ENCODE results near the gene SEMA6B. TPM values are rescaled to one million over a fixed set of nuclear protein-coding genes. Genes with fewer than 3 reads are reported as not detected.

The SEMA6B gene
- total RNA-seq, 2 experiments from 2014 or later, result not detected

DNA sequence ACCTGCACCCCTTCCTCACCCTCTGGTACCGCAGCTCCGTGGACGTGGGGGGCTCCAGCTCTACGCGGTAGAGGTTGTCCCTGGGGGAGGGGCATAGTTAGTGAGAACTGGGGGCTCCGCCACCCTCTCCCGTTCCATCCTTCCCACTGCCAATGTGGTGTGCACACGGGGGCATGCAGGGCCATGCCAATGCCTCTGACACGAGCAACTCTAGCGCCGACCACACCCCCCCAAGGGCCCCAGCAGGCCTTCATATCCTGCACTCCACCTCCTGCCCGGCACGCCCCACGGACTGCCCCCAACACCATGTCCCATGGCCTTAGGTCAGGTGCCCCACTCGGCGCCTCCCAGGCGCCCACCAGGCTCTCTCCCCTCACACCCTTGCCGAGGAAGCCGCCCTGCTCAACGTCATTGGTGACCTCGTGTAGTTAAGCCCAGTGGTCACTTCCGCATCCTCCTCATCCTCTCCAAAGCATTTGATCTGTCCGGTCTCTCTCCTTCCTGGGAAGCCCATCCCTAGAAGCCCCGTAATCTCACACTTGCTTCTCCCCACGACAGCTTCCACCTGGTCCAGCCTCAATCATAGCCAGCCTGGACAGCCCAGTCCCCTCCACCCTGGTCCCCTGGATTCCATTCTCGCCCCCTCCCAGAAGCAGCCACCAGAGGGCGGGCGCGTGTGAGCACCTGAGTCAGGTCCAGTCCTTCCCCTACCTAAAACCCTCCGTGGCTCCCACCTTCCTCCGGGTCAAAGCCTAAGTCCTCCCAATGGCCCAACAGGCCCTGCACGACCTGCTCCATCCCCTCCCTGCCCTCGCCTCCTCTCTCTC is 2.1 kb downstream of the SEMA6B start:
- Mint-ChIP-seq H3K9me3 (no peaks in the 10 kb centered on the region), H3K4me3 (no peak overlapping the region), H3K4me1 (peaks cover 1% of the 10 kb centered on the region), H3K27ac (no peak overlapping the region), H3K27me3 (no peaks in the 10 kb centered on the region), H3K36me3 (ENCODE audit: low read depth) (no peaks in the 10 kb centered on the region)
- DNase-seq, result peak; percentile 25
- ChIA-PET POLR2A (no interaction called here), CTCF (interaction anchor here (0.5 to 1.3 kb wide), 3 partner anchors 10 to 288 kb away, joined by 3 to 7 read pairs (median 4); no protein-coding TSS in a partner anchor)

DNA sequence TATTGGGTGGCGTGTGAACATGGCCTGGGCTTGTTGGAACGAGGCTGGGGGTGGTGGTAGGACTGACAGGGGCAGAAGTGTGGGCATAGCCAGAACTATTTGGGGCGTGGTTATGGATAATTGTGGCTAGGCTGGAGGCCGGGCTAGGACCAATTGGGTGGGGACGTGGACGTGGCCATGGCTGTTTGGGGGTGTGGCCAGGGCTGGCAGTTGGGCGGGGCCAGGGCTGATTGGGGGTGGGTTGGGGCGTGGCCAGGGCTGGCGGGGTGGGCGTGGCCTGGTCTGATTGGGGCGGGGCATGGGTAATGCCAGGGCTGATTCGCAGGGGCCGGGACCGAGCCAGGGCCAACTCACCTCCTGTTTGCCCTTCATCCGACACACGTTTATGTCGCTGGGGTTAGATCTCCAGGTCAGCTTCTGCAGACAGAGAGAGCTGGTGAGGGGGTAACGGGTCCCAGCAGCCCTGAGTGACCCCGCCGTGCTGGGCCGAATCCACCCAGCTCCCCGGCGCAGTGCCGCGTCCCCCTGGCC is 2.8 kb downstream of the SEMA6B start:
- CTCF ChIA-PET, result interaction anchor here (0.5 to 1.3 kb wide), 2 partner anchors 9 to 287 kb away, joined by 4 to 7 read pairs; no protein-coding TSS in a partner anchor
- H3K9me3 Mint-ChIP-seq, result no peaks in the 10 kb centered on the region
- peaks cover 1% of the 10 kb centered on the region for H3K4me1 Mint-ChIP-seq

DNA sequence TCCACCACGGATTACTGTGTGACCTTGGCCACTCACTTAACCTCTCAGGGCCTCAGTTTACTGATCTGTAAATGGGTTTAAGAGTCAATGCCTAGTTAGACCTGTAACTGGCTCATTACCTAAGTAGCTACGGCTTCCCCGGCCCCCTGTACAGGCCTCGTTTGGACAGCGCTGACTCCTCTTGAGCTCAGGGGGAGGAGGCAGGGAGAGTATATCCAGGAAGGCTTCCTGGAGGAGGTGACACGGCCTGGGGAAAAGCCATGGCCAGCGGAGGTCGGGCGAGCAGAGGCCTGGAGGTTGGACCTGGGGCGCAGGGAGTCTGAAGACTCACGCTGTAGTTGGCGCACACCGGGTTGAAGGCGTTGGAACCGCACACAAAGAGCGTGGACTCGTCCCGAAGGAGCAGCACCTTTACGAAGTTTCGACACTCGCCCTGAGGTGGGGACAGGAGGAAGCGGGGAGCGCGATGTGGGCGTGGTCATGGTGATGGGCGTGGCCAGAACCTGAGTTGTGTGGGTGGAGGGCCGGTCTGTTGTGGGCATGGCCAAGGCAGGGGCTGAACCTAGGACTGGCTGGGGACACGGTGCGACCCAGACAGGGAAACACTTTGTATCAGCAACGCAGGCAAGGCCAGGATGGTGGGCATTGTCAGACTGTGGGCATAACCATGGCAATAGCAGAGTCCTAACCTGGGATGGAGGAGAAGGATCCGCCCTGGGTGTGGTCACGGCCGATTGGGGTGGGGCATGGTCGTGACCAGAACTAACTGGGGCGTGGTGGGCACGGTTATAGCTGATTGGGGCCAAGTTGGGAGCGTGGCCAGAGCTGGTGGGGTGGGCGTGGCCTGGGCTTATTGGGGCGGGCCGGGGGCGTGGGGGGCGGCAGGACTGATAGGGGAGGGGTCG is 3.6 kb downstream of the SEMA6B start:
- no peaks in the 10 kb centered on the region for H3K27me3 Mint-ChIP-seq
- H3K36me3 Mint-ChIP-seq (ENCODE audit: low read depth), result no peaks in the 10 kb centered on the region
- DNase-seq, result no peak
- H3K9me3 Mint-ChIP-seq, result no peaks in the 10 kb centered on the region
- H3K27ac Mint-ChIP-seq, result no peak overlapping the region
- H3K4me3 Mint-ChIP-seq, result no peak overlapping the region
- CTCF ChIA-PET, result interaction anchor here (1.3 kb wide), 1 partner anchor 9 kb away, joined by 7 read pairs; no protein-coding TSS in a partner anchor
- POLR2A ChIA-PET, result no interaction called here
- peaks cover 1% of the 10 kb centered on the region for H3K4me1 Mint-ChIP-seq

More for the DNA sequence above, 2.8 kb downstream of the SEMA6B start:
- H3K27ac Mint-ChIP-seq, result no peak overlapping the region
- H3K27me3 Mint-ChIP-seq, result no peaks in the 10 kb centered on the region
- H3K36me3 Mint-ChIP-seq (ENCODE audit: low read depth), result no peaks in the 10 kb centered on the region
- no peak for DNase-seq
- H3K4me3 Mint-ChIP-seq, result no peak overlapping the region
- POLR2A ChIA-PET, result no interaction called here

DNA sequence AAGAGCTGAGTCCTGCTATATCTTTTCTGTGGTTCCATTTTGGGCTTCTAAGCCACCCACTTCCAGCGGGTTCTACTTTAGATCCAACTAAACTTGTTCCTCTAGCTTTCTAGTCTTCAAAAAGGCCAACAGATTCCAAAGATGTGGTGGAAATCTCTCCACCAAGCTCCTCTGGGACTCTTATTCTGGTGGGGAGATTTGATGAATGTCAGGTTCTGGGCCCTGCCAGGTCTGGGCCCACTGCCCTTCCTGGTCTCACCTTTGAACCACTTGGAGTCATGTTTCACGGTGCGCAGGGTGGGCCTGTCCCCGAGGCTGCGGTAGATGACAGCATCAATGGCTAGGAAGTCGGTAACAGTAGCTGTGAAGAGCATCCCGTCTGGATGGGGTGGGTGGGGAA is 4.8 kb downstream of the SEMA6B start:
- H3K4me3 Mint-ChIP-seq, result no peak overlapping the region
- H3K9me3 Mint-ChIP-seq, result no peaks in the 10 kb centered on the region
- no peaks in the 10 kb centered on the region for H3K36me3 Mint-ChIP-seq (ENCODE audit: low read depth)
- POLR2A ChIA-PET, result no interaction called here
- DNase-seq, result no peak
- no peak overlapping the region for H3K27ac Mint-ChIP-seq
- no peaks in the 10 kb centered on the region for H3K27me3 Mint-ChIP-seq
- CTCF ChIA-PET, result no interaction called here
- H3K4me1 Mint-ChIP-seq, result peaks cover 1% of the 10 kb centered on the region

DNA sequence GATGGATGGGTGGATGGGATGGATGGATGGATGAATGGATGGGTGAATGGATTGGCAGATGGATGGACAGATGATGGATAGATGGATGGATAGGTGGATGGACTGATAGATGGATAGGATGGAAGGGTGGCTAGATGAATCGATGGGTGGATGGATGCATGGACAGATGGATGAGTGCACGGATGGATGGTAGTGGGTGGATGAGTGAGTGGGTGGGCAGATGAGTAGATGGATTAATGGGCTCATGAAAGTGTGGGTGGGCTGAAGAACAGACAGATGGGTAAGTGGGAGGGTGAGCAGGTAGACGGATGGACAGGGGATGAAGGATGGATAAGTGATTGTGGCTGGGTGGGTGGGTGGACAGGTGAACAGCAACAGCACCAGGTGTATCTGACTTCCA is 5.7 kb downstream of the SEMA6B start:
- Mint-ChIP-seq H3K27ac (no peak overlapping the region), H3K4me1 (peaks cover 1% of the 10 kb centered on the region), H3K4me3 (no peak overlapping the region), H3K27me3 (no peaks in the 10 kb centered on the region), H3K9me3 (no peaks in the 10 kb centered on the region), H3K36me3 (ENCODE audit: low read depth) (no peaks in the 10 kb centered on the region)
- CTCF ChIA-PET, result no interaction called here
- DNase-seq, result no peak
- POLR2A ChIA-PET, result no interaction called here

DNA sequence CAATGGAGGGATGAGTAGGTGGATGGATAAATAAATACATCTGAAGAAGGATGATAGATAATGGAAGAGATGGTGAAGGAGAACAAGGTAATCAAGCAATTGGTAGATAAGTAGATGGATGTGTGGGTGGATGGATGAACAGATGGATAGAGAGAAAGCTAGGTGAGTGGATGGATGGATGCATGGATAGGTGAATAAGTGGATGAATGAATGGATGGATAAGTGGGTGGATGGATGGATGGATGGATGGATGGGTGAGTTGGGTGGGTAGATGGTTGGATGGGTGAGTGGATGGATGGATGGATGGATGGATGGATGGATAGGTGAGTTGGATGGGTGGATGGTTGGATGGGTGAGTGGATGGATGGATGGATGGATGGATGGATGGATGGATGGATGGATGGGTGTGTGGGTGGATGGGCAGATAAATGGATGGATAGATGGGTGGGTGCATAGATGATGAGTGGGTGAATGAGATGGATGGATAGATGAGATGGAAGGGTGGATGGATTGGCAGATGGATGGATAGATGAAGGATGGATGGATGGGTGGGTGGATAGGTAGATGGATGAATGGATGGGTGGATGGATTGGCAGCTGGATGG is 6.3 kb downstream of the SEMA6B start:
- Mint-ChIP-seq H3K27ac (no peak overlapping the region), H3K27me3 (no peaks in the 10 kb centered on the region), H3K9me3 (no peaks in the 10 kb centered on the region), H3K36me3 (ENCODE audit: low read depth) (no peaks in the 10 kb centered on the region), H3K4me1 (peaks cover 1% of the 10 kb centered on the region), H3K4me3 (no peak overlapping the region)
- DNase-seq, result no peak
- CTCF ChIA-PET, result no interaction called here
- POLR2A ChIA-PET, result no interaction called here

DNA sequence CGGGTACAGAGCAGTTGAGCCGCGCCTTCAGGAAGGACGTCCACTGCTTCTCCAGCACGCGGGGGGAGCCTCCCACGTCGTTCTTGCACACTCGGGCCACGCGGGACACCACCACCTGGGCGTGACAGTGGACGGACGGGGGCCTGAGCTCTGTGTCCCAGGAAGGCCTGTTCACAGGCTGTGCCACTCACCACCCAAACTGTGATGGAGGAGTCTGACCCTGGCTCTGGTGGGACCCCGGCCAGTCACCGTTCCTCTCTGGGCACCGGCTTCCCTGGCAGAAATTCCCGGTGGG is 7.0 kb downstream of the SEMA6B start:
- Mint-ChIP-seq H3K4me3 (no peak overlapping the region), H3K4me1 (peaks cover 1% of the 10 kb centered on the region), H3K27me3 (no peaks in the 10 kb centered on the region), H3K27ac (no peak overlapping the region), H3K36me3 (ENCODE audit: low read depth) (no peaks in the 10 kb centered on the region), H3K9me3 (no peaks in the 10 kb centered on the region)
- POLR2A ChIA-PET, result no interaction called here
- CTCF ChIA-PET, result no interaction called here
- DNase-seq, result no peak

DNA sequence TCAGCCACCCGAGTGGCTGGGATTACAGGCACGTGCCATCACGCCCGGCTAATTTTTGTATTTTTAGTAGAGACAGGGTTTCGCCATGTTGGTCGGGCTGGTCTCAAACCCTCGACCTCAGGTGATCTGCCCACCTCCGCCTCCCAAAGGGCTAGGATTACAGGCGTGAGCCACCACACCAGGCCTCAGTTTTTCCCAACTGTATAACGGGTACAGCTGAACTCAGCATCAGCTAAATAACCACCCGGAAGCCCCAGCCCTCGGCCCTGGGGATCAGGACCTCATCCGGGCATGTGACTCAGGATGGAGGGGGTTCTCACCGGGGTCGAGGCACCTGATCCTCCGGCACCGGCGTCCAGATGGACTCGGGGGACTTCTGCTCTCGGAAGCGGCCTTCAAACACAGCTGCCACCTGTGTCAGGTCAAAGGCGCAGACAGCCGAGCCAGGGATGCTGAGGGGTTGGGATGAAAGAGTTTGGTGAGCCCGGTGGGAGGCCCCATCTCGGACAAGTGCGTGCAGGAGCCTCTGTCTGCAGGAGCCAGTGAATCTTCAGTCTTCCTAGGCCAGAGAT is 8.9 kb downstream of the SEMA6B start:
- no peak overlapping the region for H3K4me3 Mint-ChIP-seq
- H3K36me3 Mint-ChIP-seq (ENCODE audit: low read depth), result no peaks in the 10 kb centered on the region
- no peaks in the 10 kb centered on the region for H3K4me1 Mint-ChIP-seq
- POLR2A ChIA-PET, result no interaction called here
- no peaks in the 10 kb centered on the region for H3K9me3 Mint-ChIP-seq
- no peak for DNase-seq
- H3K27ac Mint-ChIP-seq, result no peak overlapping the region
- CTCF ChIA-PET, result no interaction called here
- H3K27me3 Mint-ChIP-seq, result no peaks in the 10 kb centered on the region

DNA sequence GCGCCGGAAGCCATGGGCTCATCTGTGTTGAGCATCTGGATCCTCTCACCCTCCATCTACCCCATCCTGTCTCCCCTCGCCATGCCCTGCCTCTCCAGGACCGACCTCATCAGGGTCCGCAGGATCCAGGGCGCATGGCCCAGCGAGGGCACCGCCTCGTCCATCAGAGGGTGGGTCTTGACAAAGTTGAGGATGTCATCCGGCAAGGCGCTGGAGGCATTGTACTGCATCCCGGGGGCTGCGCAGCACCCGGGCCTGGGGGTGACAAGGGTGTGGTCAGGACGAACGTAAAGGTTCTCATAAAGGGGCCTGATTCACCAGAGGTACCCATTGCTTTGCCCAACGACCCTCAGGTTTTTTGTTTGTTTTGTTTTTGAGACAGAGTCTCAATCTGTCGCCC is 9.5 kb downstream of the SEMA6B start:
- no peaks in the 10 kb centered on the region for H3K4me1 Mint-ChIP-seq
- POLR2A ChIA-PET, result no interaction called here
- DNase-seq, result no peak
- H3K27ac Mint-ChIP-seq, result no peak overlapping the region
- no peak overlapping the region for H3K4me3 Mint-ChIP-seq
- CTCF ChIA-PET, result no interaction called here
- H3K27me3 Mint-ChIP-seq, result no peaks in the 10 kb centered on the region
- H3K36me3 Mint-ChIP-seq (ENCODE audit: low read depth), result no peaks in the 10 kb centered on the region
- no peaks in the 10 kb centered on the region for H3K9me3 Mint-ChIP-seq

DNA sequence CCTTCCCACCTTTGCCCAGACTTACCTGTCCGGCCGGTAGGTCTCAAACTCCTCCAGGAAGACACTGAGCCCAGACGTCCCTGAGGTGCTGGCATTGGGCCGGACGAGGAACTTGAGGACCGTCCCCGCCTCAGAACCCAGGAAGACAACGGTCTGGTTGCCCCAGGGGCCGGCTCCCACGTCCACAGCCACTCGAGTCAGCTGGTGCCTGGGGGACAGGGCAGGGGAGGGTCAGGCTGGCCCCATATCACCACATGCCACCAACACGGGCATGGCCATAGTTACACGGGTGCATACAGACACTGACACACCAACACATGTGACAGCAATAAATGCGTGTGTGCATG is 11.3 kb downstream of the SEMA6B start:
- ChIA-PET POLR2A (no interaction called here), CTCF (interaction anchor here (1.8 kb wide), 1 partner anchor 9 kb away, joined by 7 read pairs; no protein-coding TSS in a partner anchor)
- Mint-ChIP-seq H3K36me3 (ENCODE audit: low read depth) (no peaks in the 10 kb centered on the region), H3K4me1 (no peaks in the 10 kb centered on the region), H3K9me3 (no peaks in the 10 kb centered on the region), H3K27me3 (no peaks in the 10 kb centered on the region), H3K27ac (no peak overlapping the region), H3K4me3 (no peak overlapping the region)
- DNase-seq, result no peak

DNA sequence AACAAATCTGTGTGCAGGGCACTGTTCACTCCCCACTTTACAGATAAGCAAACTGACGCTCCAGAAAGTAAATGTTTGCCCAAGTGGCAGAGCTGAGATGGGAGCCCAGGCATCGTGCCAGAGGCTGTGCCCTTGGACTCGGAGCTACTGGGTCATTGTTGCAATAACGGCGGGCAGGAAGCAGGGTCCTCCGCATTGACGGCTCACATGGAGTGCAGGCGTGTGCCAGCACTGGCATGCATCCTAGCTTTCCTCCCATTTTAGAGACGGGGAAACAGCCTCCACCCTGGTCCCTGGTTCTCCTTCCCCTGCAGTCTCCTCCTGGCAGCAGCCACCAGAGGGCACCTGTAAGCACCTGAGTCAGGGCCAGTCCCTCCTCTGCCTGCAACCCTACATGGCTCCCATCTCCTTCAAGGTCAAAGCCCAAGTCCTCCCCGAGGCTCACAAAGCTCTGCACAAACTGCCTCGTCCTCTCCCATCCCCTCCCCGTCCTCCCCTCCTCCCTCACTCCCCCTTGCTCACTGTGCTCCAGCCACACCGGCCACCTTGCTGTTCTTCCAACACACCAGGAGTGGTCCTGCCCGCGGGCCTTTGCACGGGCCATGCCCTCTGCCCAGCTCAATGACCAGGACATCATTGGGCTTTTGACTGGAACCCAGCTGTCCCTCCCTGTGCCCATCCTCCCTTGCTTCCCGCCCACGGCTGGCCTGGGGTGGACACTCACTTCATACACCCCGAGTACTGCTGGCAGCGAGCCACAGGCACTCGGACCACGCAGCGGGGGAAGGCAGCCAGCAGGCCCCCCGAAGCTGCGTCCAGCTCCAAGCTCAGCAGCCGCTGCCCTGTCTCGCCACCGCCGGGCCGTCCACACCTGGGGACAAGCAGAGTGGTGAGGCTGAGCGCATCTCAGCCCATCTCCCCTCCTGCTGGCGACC is 11.9 kb downstream of the SEMA6B start:
- DNase-seq, result no peak
- CTCF ChIA-PET, result interaction anchor here (0.7 to 1.8 kb wide), 4 partner anchors 9 to 88 kb away, joined by 3 to 7 read pairs (median 3); no protein-coding TSS in a partner anchor
- POLR2A ChIA-PET, result no interaction called here

More for the DNA sequence above, 11.9 kb downstream of the SEMA6B start:
- H3K27me3 Mint-ChIP-seq, result no peaks in the 10 kb centered on the region
- no peak overlapping the region for H3K4me3 Mint-ChIP-seq
- H3K4me1 Mint-ChIP-seq, result peaks cover 1% of the 10 kb centered on the region
- no peaks in the 10 kb centered on the region for H3K36me3 Mint-ChIP-seq (ENCODE audit: low read depth)
- no peaks in the 10 kb centered on the region for H3K9me3 Mint-ChIP-seq
- no peak overlapping the region for H3K27ac Mint-ChIP-seq
